Endodermal cell (in vitro differentiated cells): ENCODE results near the gene TBC1D19. TPM values are rescaled to one million over a fixed set of nuclear protein-coding genes. Genes with fewer than 3 reads are reported as not detected.
"Not testable (repeated sequence)": the region's sequence is repeated elsewhere in the genome, so short reads cannot be mapped to it uniquely, and the experiment has no call there.

Experiments
- DNase-seq: peaks from one replicate; pipeline ENCODE4 v3.0.0-alpha.2; 2017
- H3K27ac ChIP-seq: 2 replicates; pipeline ENCODE4 v1.5.1; 2013; ENCODE audit warnings: mild to moderate bottlenecking, low read depth, low read length, moderate library complexity
- H3K27me3 ChIP-seq: 2 replicates; pipeline ENCODE4 v1.6.1; 2013; ENCODE audit warnings: mild to moderate bottlenecking, low read length, moderate library complexity; ENCODE audit not compliant: insufficient read depth, control insufficient read depth, poor library complexity, severe bottlenecking
- H3K36me3 ChIP-seq: 2 replicates; pipeline ENCODE4 v1.7.0; 2013; ENCODE audit warnings: mild to moderate bottlenecking, low read length, moderate library complexity; ENCODE audit not compliant: control insufficient read depth, insufficient read depth
- H3K4me1 ChIP-seq: one replicate; pipeline ENCODE4 v1.7.0; 2013; ENCODE audit warnings: low read length; ENCODE audit not compliant: control insufficient read depth, insufficient read depth
- H3K4me3 ChIP-seq: 2 replicates; pipeline ENCODE4 v1.5.1; 2013; ENCODE audit warnings: mild to moderate bottlenecking, low read length, moderate library complexity
- H3K9ac ChIP-seq: 2 replicates; pipeline ENCODE4 v1.6.1; 2013; ENCODE audit warnings: mild to moderate bottlenecking, low read length, moderate library complexity; ENCODE audit not compliant: poor library complexity, severe bottlenecking; ENCODE audit errors: extremely low read depth
- H3K9me3 ChIP-seq: 2 replicates; pipeline ENCODE4 v1.6.1; 2013; ENCODE audit warnings: mild to moderate bottlenecking, low read length, moderate library complexity; ENCODE audit not compliant: control insufficient read depth
- H3K27ac Mint-ChIP-seq: 2 replicates; pipeline ENCODE4 v1.8.0; 2020; ENCODE audit warnings: mixed read lengths
- H3K27me3 Mint-ChIP-seq: 2 replicates; pipeline ENCODE4 v1.8.0; 2021; ENCODE audit warnings: mild to moderate bottlenecking, mixed read lengths; ENCODE audit not compliant: insufficient read depth
- H3K36me3 Mint-ChIP-seq: 2 replicates; pipeline ENCODE4 v1.8.0; 2020; ENCODE audit warnings: low read depth, mixed read lengths
- H3K4me1 Mint-ChIP-seq: 2 replicates; pipeline ENCODE4 v1.8.0; 2020; ENCODE audit warnings: mixed read lengths
- H3K4me3 Mint-ChIP-seq: 2 replicates; pipeline ENCODE4 v1.8.0; 2020; ENCODE audit warnings: mild to moderate bottlenecking, moderate library complexity, mixed read lengths
- H3K9me3 Mint-ChIP-seq: 2 replicates; pipeline ENCODE4 v1.8.0; 2020; ENCODE audit warnings: mild to moderate bottlenecking, mixed read lengths
- CTCF ChIP-seq: fragments of 200-600 bp; sonication (generic); conservative IDR thresholded peaks from 2 replicates; pipeline ENCODE4 v1.5.0; 2021; ENCODE audit warnings: antibody characterized with exemption, mild to moderate bottlenecking
- WGBS, 2 experiments: methylation state at CpG; one replicate each; pipeline versions ENCODE4 v1.1.5 to v1.1.7; 2013; ENCODE audit warnings: missing lambda C conversion rate in 2 of 2, mixed read lengths in 1 of 2; ENCODE audit not compliant: insufficient coverage in 1 of 2, insufficient read length in 1 of 2; 5-methylcytosine and 5-hydroxymethylcytosine counted together
- total RNA-seq, 2 donors: library from RNA; stranded (reverse); fragmentation: NEBNext Ultra II Directional in 1 of 2; extraction: Animal tissue kit (Norgen Biotek cat#: 25700) in 1 of 2; gene quantifications; 2 replicates in 1 of 2; 3 replicates in 1 of 2; pipeline ENCODE4 v1.2.1, GENCODE V29; 2021

TBC1D19 gene
- total RNA-seq, 2 donors from 2014 or later: 7.0 to 9.9 TPM

DNA sequence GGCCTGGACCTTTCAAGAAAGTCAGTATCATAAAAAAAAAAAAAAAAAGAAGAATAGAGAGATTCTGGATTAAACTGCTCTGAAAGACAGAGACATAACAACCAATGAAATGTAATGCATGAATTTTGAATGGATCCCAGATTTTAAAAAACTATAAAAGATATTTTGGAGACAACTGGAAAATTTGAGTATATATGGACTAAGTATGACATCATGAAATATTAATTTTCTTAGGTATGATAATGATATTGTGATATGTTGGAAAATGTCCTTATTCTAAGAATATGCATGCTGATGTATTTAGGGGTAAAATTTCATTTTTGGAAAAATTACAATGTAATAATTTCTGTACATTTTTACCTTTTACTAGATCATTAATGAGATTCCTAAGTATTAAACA lies 52.6 kb downstream of the TBC1D19 start:
- peaks cover 7% of the 10 kb centered on the region for H3K9me3 Mint-ChIP-seq
- DNase-seq: no peak
- peaks cover 19% of the 10 kb centered on the region for H3K36me3 Mint-ChIP-seq
- TF ChIP-seq CTCF: no peak
- H3K27me3 Mint-ChIP-seq: no peaks in the 10 kb centered on the region
- Histone ChIP-seq H3K4me3 (no peak overlapping the region), H3K9me3 (peaks cover 7% of the 10 kb centered on the region), H3K27ac (no peak overlapping the region), H3K36me3 (peaks cover 12% of the 10 kb centered on the region), H3K27me3 (no peaks in the 10 kb centered on the region), H3K4me1 (no peaks in the 10 kb centered on the region), H3K9ac (no peak overlapping the region)
- no peak overlapping the region for H3K27ac Mint-ChIP-seq
- H3K4me1 Mint-ChIP-seq: no peaks in the 10 kb centered on the region
- no peak overlapping the region for H3K4me3 Mint-ChIP-seq

GRCh38 chr4:26640639-26641038 lies 56.8 kb downstream of the TBC1D19 start:
- not testable (repeated sequence) for H3K4me1 ChIP-seq, H3K27ac Mint-ChIP-seq, H3K27me3 Mint-ChIP-seq, H3K4me3 Mint-ChIP-seq, H3K9ac ChIP-seq, H3K4me3 ChIP-seq, H3K4me1 Mint-ChIP-seq, H3K9me3 ChIP-seq, H3K27me3 ChIP-seq, H3K27ac ChIP-seq, DNase-seq
- Mint-ChIP-seq H3K36me3 (peaks cover 27% of the 10 kb centered on the region), H3K9me3 (peaks cover 28% of the 10 kb centered on the region)
- H3K36me3 ChIP-seq: peaks cover 12% of the 10 kb centered on the region
- WGBS, 2 experiments: 93 to 97% methylated on average over 8 of the region's 8 CpGs

DNA sequence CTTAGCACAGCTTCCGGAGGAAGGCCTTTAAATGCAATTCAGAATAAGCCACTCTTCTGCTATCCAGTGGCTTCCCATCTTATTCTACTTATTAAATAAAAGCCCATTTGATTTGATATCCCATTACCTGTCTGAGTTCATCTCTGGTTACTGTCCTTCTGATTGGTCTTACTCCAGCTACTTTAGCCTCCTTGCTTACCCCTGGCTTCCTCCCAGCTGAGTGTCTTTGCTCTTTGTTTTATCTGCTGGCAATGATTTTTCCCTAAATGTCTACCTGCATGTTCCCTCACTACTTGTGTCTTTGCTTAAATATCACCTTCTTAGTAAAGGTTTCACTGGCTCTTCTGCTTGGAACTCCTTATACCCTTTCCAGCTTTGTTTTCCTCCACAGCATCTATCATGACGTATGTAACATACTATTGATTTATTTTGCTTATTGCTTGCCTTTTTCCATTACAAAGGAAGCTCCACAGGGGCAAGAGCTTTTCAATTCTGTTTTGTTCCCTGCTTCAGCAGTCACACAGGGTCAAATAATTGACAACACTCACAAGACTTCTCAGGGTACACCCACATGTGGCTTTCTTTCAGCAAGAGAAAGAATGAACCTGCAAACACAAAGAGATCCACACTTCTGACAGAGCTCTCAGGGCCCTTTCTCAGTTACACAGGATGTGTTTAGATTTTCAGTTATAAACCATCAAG lies 63.8 kb downstream of the TBC1D19 start:
- no peak for TF ChIP-seq CTCF
- H3K27ac ChIP-seq: no peak overlapping the region
- H3K4me1 Mint-ChIP-seq: no peaks in the 10 kb centered on the region
- WGBS, 2 experiments: 92 to 100% methylated on average over 1 to 2 of the region's 2 CpGs
- no peak overlapping the region for H3K4me3 ChIP-seq
- no peak for DNase-seq
- no peaks in the 10 kb centered on the region for H3K27me3 Mint-ChIP-seq
- peaks cover 36% of the 10 kb centered on the region for H3K9me3 Mint-ChIP-seq
- no peaks in the 10 kb centered on the region for H3K4me1 ChIP-seq
- H3K4me3 Mint-ChIP-seq: no peak overlapping the region
- H3K27ac Mint-ChIP-seq: no peak overlapping the region
- peaks cover 8% of the 10 kb centered on the region for H3K36me3 Mint-ChIP-seq
- H3K9ac ChIP-seq: no peak overlapping the region
- H3K36me3 ChIP-seq: no peaks in the 10 kb centered on the region
- no peaks in the 10 kb centered on the region for H3K9me3 ChIP-seq
- H3K27me3 ChIP-seq: no peaks in the 10 kb centered on the region

- H3K27ac Mint-ChIP-seq: no peak overlapping the region
- peaks cover 8% of the 10 kb centered on the region for H3K36me3 Mint-ChIP-seq
- H3K4me1 ChIP-seq: no peaks in the 10 kb centered on the region
- H3K4me1 Mint-ChIP-seq: no peaks in the 10 kb centered on the region
- peaks cover 33% of the 10 kb centered on the region for H3K9me3 Mint-ChIP-seq
- H3K9ac ChIP-seq: no peak overlapping the region
- no peak overlapping the region for H3K4me3 Mint-ChIP-seq
- H3K27ac ChIP-seq: no peak overlapping the region
- WGBS, 2 experiments: 43% methylated on average over 1 of the region's 1 CpG; no CpG with 5 or more reads in 1 of the 2 experiments
- H3K27me3 ChIP-seq: no peaks in the 10 kb centered on the region
- H3K9me3 ChIP-seq: no peaks in the 10 kb centered on the region
- no peak overlapping the region for H3K4me3 ChIP-seq
- H3K36me3 ChIP-seq: no peaks in the 10 kb centered on the region
- no peaks in the 10 kb centered on the region for H3K27me3 Mint-ChIP-seq
- DNase-seq: no peak
- TF ChIP-seq CTCF: no peak
Observed at GRCh38 chr4:26648260-26648659, 64.4 kb downstream of the TBC1D19 start.
